HG03135 (cell line): ENCODE measurements around the gene RO60.
A peak's percentile ranks its signal among the peaks of the same experiment; 100 is the strongest.
"Not testable (repeated sequence)": the region's sequence is repeated elsewhere in the genome, so short reads cannot be mapped to it uniquely, and the experiment has no call there.

ENCODE experiments used
- ATAC-seq: cut with Tn5 transposase; IDR thresholded peaks from one replicate; pipeline ENCODE4 v1.9.1; 2021; ENCODE audit warnings: mild to moderate bottlenecking, moderate library complexity; ENCODE audit not compliant: unreplicated experiment

Gene RO60

GRCh38 chr1:193059282-193060114 is at the start of gene RO60, which contains the start of gene UCHL5:
TSS of gene RO60 (plus strand) at chr1:193059612. CDS start at chr1:193069055, 9,443 bp downstream.
TSS of gene UCHL5 (minus strand) at chr1:193059360. CDS start at chr1:193059260, 100 bp downstream.
- peak; percentile 96 for ATAC-seq

- ATAC-seq: no peak
These were observed 48.0 kb upstream of the RO60 start for GRCh38 chr1:193011406-193011805.

GRCh38 chr1:193013005-193013404 is 46.4 kb upstream of the RO60 start:
- no peak for ATAC-seq

GRCh38 chr1:193013707-193014106 is 45.7 kb upstream of the RO60 start:
- ATAC-seq: no peak

GRCh38 chr1:193014400-193014799 is 45.0 kb upstream of the RO60 start:
- no peak for ATAC-seq

- ATAC-seq: no peak
These were observed 42.6 kb upstream of the RO60 start for GRCh38 chr1:193016788-193017187.

- no peak for ATAC-seq
These were observed 39.9 kb upstream of the RO60 start for GRCh38 chr1:193019442-193020026.

GRCh38 chr1:193025218-193025617 is 34.2 kb upstream of the RO60 start:
- ATAC-seq: no peak

GRCh38 chr1:193030280-193030679 is 29.1 kb upstream of the RO60 start:
- ATAC-seq: no peak

GRCh38 chr1:193031431-193031830 is 28.0 kb upstream of the RO60 start:
- peak; percentile 63 for ATAC-seq

- not testable (repeated sequence) for ATAC-seq
These were observed 26.6 kb upstream of the RO60 start for GRCh38 chr1:193032643-193033427.

- ATAC-seq: no peak
These were observed 25.8 kb upstream of the RO60 start for GRCh38 chr1:193033610-193034009.

- ATAC-seq: no peak
These were observed 22.9 kb upstream of the RO60 start for GRCh38 chr1:193036337-193037047.

GRCh38 chr1:193040011-193040410 is 19.4 kb upstream of the RO60 start:
- no peak for ATAC-seq

GRCh38 chr1:193042766-193043691 is 16.4 kb upstream of the RO60 start:
- ATAC-seq: no peak

GRCh38 chr1:193048913-193049312 is 10.5 kb upstream of the RO60 start:
- ATAC-seq: not testable (repeated sequence)

- no peak for ATAC-seq
These were observed 5.2 kb upstream of the RO60 start for GRCh38 chr1:193054169-193054675.

- ATAC-seq: peak; percentile 45
These were observed 707 bp upstream of the RO60 start for GRCh38 chr1:193058529-193059281.

- no peak for ATAC-seq
These were observed 647 bp downstream of the RO60 start for GRCh38 chr1:193060115-193060403.
